ENCODE measurements around the gene CCDC74A.

GRCh38 chr2:131542438-131543384 is 15.0 kb downstream of the CCDC74A start:
- no peak for TF ChIP-seq CTCF (IDR thresholded peaks at IDR 0.05)
- no peak for TF ChIP-seq POLR2AphosphoS5 (IDR thresholded peaks at IDR 0.05; ENCODE audit: low read depth, low read length)
- no peak for TF ChIP-seq REST (IDR thresholded peaks at IDR 0.05; ENCODE audit: insufficient read depth in 1 of 2, low read depth in 2 of 2, low read length in 1 of 2)
- TF ChIP-seq SIN3A (IDR thresholded peaks at IDR 0.05; ENCODE audit: borderline replicate concordance, insufficient read depth, low read depth, low read length): no peak
